Stimulated activated CD4-positive, alpha-beta T cell treated with anti-CD3 and anti-CD28 coated beads, Interleukin-4, amount 100 ng/mL, for 24 hours (primary cell): ENCODE results near the gene DCUN1D2.
"Not testable (repeated sequence)": the region's sequence is repeated elsewhere in the genome, so short reads cannot be mapped to it uniquely, and the experiment has no call there.

Experiments
- DNase-seq: peaks from one replicate; pipeline ENCODE4 v3.0.0-alpha.2; 2020

Gene DCUN1D2

DNA sequence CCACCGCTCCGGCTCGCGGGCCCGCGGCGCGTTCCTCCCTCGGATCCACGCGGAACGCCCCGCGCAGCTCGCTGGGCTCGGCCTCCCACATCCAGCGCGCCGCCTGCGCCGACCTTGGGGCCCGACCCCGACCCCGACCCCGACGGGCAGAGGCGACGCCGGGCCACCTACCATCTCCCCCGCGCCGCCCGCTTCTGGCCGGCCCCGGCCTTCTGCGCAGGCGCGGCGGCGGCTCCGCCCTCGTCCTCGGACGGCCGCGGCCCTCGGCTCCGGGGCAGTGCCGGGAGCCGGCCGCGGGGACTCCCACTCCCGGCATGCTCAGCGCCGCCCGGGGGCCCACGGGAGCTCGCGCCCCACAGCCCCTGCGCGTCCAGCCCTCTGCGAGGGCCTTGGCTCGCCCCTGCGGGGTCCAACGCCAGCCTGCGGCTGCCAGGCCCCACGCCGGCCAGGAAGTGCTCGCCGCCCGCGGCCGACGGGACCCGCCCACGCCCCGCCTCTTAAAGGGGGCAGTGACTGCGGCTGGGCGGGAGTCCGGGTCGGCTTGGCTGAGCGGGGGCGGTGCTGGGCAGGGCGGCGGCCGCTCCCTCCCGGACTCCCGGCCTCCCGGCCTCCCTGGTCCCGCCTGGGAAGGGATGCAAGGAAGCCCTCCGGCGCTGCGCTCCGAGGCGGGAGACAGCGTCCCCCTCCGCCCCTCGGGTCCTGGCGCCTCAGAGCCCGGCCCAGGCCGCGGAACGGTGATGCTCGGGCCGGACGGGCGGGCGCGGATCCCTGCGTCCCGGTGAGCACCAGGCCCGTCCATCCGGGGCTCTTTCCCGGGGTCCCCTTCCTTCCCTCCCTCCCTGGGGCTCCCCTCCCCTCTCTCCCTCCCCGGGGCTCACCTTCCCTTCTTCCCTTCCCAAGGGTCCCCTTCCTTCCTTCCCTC is at the start of gene DCUN1D2:
TSS of gene DCUN1D2 (minus strand) at position 216 of the 922 bp plus-strand sequence. CDS start at position 174, 42 bp downstream.
- peak; percentile 69 for DNase-seq

DNA sequence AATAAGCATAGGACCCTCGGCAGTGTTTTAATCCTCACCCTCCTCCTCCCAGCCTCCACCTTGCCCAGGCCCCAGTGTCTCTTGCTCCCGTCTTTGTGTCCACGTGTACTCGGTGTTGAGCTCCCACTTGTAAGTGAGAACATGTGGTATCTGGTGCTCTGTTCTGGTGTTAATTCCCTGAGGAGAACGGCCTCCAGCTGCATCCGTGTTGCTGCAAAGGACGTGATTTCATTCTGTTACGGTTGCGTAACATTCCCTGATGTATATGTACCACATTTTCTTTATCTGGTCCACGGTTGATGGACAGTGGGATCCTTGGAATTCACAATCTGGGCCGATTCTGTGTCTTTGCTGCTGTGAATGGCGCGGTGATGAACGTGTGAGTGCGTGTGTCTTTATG is 49.3 kb upstream of the DCUN1D2 start:
- no peak for DNase-seq

DNA sequence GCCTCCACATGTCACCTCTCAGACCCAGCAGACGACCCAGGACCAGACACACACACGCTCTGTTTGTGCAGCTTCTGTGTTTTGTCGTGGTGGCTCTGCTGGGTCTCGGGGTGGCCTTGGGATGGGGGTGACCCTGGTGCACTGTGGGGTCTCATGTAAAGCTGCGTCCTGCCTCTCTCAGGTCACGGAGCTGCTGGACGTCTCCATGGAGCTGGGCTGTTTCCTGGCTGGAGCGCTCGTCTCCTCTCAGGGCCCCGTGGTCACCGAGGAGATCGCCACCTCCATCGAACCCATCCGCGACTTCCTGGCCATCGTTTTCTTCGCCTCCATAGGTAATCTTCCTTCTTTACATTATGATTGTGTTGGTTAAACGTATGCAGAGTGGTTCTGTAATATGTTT is 48.7 kb upstream of the DCUN1D2 start:
- no peak for DNase-seq

DNA sequence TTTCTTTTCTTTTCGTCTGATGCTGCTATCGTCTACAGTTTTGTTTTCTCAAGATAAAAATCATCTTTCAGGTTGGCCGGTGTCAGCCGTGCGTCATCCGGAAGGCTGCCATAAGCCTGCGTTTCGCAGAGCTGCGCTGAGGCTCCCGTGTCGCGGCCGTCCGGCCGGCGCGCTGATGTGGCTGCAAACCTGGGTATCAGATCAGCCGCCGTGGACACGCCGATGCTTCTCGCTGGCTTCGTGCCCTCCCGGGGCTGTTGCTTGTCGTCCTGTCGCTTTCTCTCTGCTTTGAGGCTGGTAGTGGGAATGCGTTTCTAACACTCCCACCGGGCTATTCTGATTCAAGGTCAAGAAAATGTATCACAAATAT is 48.2 kb upstream of the DCUN1D2 start:
- no peak for DNase-seq

DNA sequence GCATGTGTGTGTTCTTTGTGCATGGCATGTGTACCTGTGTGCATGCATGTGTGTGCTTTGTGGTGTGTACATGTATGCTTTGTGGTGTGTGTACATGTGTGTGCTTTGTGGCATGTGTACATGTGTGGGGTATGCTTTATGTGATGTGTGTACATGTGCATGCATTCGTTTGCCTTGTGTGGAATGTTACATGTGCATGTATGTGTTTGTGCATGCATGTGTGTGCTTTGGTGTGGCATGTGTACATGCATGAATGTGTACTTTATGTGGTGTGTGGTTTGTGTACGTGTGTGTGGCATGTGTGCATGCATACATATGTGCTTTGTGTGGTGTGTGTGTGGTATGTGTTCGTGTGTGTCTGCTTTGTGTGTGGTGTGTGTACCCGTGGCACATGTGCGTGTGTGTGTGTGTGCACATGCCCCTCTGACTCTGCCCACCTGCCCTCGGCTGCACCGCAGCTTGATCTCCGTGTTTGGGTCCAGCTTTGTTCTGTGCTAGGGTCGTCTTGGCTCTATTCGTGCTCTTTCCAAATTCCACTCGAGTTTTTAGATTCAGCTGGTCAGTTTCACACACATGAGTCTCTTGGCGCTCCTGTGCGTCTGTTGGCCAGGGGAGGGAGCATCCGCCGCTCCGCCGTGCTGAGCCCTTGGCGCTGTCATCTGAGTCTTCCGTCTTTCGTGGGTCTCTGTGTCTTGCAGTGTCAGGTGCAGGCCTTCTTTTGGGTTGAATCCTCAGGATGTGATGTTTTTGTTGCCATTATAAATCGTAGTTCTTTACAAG is 47.6 kb upstream of the DCUN1D2 start:
- no peak for DNase-seq

DNA sequence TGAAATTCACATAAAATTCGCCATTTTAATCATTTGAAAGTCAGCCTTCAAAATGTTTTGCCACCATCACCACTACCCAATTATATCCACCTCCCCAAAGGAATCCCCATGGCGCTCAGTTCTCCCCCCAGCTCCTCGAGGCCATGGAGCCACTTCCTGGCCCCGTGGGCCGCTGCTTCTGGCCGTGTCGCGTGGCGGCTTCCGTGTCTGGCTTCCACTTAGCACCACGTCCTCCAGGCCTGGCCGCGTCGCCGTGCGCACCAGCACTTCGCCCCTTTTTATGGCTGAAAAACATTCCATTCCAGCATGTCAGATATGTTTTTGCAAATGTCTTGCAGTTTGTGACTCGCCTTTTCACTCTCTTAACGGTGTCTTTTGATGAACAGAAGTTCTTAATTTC is 46.7 kb upstream of the DCUN1D2 start:
- no peak for DNase-seq

DNA sequence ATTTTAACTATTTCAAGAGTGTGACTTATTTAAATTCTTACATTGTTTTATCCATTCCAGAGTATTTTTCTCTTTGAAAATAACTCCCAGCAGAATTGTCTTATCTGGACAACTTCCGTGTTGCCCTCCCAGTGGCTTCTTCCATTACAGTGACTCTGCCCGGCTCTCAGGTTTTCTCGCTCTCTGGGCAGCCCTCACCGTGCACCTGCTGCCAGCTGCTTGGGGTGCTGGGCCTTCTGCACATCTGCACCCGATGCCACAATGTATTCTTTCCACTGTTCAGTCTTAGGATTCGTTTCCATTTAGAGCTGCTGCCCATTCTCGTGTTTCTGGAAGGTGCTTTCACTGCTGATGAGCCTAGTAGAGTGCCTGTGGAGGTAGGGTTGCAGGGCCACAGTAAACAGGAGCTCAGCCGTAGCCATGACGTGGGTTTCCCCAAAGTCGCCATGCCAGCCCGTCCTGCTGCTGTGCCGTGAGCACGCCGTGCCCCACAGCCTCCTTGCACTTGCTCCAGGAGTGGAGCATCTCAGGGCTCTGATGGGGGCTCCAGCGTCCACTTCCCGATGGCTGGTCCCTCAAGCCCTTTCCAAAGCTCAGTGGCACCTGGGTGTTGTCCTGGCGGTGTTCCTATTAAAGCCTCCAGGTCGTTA is 46.1 kb upstream of the DCUN1D2 start:
- no peak for DNase-seq

DNA sequence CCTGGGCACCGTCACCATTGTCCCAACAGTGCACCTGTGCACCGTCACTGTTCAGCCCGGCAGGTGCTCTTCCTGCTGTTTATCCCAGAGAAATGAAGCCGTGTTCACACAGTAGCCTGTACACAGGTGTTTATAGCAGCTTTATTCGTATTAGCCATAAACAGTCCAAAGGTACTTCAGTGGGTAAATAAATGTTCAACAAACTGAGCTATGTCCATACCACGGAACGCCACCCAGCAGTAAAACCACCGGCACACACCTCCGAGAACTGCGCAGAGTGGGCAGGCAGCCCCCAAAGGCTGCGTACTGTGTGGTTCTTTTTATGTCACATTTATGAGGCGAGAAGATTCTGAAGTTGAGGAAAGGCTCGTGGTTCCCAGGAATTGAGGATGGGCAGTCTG is 44.9 kb upstream of the DCUN1D2 start:
- DNase-seq: no peak

DNA sequence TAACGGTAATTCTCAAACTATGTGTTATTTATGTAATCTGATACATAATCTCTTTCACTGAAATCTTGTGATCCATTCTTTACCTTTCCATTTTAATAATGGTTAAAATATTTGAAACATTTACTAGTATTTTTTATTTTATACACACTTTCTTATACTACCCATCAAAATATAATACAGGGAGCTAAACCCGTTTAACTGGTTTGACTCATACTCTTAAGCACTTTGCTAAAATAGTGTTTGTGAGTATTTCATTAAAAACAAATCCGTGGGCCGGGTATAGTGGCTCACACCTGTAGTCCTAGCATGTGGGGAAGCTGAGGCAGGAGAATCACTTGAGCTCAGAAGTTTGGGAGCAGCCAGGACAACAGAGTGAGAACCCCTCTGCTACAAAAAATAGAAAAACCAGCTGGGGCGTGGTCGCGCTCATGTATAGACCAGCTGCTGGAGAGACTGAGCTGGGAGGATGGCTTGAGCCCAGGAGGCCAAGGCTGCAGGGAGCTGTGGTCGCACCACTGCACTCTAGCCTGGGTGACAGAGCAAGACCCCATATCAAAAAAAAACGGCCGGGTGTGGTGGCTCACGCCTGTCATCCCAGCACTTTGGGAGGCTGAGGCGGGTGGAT is 43.8 kb upstream of the DCUN1D2 start:
- DNase-seq: no peak

DNA sequence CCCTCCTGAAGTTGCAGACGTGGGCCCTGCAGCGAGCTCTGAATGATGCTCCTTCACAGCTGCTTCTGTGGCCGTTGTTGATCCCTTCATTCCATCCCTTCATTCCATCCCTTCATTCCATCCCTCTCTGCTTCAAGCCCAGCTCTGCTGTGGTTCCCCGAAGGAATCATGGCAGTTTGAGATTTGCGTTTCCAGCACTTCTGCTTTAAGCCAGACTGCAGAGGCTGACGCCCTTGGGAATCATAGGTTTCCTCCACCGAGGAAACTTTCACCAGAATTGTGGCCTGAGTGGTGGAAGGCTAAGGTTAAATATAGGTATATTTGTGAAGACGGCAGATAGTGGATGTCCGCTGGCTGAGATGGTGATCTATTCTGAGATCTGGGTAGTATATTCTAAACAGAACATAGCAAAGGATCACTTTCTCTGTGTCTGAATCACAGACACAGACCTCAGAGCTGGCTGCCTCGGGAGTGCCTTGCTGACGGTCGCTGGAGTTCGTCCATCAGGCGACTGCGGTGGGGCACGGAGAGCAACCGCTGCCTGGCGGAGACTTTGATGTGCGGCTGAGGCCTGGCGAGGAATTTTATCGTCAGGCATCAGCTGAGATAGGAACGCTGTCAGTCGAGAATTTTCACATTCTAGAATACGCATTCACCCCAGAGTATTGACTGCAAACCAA is 42.8 kb upstream of the DCUN1D2 start:
- no peak for DNase-seq

DNA sequence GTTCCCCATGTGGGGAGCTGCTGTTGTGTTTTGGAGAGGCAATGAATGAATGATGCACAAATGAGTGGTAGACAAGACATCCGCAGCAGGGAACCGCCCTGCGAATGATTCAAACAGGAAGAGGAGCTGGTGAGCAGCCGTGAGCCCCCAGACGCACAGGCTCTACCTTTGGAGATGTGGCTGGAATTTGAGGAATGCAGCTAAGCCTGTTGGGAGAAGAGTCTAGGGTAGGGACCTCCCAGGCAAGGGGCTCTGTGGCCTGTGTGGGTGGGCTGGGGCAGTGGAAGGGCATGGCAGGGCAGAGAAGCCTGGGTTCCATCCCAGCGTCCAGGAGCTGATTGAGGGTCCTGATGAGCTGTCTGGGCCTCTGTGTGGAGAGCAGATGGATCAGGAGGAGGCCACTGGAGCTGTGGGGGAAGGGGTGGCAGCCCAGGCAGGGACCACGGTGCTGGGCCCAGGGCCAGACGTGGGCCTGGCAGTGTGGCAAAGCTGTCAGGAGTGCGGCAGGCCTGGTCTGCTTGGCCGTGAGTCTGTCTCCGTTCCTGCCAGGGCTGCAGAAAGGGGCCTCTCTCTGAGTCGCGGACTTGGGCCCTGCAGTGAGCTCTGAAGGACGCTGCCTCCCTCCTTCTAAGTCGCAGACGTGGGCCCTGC is 41.8 kb upstream of the DCUN1D2 start:
- no peak for DNase-seq

DNA sequence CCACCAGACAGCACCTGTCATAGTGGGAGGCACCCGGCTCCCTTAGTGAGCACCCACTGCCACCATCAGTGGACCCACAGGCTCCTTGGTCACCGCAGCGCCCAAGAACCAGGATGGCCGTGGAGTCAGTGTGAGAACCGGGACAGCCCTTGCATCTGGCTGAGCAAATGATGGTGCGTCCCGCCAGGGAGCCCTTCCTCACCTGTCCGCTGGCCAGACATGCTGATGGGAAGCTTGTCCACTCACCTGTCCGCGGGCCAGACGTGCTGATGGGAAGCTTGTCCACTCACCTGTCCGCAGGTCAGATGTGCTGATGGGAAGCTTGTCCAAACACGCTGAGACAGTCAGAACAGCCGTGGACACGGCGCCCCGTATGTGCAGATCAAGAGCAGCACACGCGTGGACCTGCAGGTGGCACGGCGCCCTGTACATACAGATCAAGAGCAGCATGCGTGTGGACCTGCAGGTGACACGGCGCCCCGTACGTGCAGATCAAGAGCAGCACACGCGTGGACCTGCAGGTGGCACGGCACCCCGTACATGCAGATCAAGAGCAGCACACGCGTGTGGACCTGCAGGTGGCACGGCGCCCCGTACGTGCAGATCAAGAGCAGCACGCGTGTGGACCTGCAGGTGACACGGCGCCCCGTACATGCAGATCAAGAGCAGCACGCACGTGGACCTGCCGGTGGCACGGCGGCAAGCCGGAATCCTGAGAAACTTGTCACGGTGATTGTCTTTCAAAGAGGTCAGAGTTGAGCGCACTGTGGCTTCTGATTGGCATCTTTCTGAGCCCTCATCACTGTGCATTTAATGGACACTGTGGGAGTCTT is 40.7 kb upstream of the DCUN1D2 start:
- DNase-seq: no peak

DNA sequence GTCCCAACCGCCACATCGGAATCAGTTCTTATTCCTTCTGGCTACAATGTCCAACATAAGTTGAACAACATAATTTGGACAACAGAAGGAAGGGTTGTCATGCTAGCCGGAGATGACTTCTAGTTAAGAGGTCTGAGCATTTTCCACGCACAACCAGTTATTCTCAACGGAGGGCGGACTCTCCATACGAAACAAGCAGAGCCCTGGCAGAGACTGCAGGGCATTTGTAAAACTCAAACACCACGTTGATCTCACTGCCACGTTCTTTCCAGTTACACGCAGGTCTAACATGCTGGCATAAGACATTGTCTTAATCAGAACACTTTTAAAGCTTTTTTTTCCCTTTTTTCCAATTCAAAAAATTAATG is 38.3 kb upstream of the DCUN1D2 start:
- no peak for DNase-seq

DNA sequence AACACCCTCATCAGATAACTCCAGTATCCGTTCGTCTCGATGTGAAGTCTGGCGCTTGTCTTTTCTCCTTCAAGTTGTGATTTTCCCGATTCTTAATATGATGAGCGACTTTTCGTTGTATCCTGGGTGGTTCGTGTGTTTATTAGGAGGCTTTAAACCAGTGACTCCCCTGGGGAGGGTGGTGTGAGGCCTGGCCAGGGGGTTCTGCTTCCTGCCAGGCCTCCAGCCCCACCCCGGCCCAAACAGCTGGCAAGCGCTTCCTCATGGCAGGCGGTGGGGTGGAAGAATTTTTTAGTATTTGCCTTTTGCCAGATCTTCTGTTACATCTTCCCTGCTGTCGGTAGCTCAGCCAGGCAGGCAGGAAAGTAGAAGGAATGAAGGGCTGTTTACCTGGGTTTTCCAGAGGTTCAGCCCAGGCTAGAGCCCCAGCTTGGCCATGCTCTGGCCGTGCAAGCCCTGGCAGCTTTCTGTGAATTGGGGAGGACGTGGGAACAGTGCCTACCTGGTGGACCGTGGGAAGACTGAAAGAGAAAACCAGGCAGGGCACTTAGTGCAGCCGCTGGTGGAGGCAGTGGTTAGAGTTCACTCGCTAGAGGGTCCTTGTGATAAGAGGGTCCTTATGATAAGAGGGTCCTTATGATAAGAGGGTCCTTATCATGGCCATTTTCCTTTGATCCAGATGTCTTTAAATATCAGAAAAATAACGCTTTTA is 37.7 kb upstream of the DCUN1D2 start:
- no peak for DNase-seq

DNA sequence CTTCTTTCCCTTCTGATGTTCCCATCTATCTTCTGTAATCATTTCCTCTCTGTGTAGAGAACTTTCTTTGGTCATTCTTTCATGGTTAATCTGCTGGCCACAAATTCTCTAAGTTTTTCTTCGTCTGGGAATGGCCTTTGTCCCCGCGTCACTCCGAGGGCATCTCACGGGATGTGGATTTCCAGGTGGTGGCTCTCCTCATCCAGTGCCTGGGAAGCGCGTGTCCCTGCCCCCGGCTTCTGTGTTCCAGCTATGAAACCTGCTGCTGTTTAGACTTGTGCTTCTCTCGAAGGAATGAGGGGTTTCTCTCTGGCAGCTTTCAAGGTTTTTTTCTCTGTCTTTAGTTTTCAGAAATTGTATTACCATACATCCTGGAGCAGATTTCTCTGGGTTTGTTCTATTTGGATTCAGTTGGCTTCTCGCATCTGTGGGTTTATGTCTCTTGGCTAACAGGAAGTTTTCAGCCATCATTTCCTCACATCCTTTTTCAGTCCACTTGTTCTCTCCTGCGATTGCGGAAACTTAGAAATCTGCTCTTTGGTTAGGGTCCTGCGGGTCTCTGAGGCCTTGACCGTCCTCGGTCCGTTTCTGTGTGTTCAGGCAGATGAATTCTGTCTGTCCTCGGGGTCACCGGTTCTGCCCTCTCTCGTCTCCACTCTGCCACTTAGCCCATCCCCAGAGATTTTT is 36.9 kb upstream of the DCUN1D2 start:
- DNase-seq: no peak

DNA sequence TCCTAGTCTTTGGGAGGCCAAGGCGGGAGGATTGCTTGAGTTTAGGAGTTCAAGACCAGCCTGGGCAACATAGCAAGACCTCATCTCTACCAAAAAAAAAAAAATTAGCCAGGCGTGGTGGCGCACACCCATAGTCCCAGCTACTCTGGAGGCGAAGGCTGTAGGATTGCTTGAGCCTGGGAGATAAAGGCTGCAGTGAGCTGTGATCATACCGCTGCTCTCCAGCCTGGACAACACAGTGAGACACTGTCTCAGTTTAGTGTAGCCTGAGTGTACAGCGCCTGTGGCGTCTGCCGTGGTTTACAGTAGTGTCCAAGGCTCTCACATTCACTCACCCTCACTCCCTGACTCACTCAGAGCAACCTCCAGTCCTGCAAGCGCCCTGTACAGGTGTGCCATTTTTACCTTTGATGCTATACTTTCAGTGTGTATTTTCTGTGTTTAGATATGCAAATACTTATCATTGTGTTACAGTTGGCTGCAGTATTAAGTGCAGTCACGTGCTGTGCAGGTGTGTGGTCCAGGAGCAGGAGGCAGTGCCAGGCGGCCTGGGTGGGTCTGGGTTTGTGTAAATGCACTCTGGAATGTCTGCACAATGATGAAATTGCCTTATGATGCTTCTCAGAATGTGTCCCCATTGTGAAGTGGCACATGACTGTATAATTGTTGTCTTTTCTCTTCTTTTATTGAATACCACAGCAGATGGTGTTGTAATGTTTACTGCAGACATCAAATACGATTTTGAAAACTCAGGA is 36.1 kb upstream of the DCUN1D2 start:
- no peak for DNase-seq

DNA sequence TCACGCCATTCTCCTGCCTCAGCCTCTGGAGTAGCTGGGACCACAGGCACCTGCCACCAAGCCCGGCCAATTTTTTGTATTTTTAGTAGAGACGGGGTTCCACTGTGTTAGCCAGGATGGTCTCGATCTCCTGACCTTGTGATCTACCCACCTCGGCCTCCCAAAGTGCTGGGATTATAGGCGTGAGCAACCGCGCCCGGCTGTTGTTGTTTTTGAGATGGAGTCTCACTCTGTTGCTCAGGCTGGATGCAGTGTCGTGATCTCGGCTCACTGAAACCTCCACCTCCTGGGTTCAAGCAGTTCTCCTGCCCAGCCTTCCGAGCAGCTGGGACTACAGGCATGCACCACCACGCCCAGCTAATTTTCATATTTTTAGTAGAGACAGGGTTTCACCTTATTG is 31.9 kb upstream of the DCUN1D2 start:
- not testable (repeated sequence) for DNase-seq

DNA sequence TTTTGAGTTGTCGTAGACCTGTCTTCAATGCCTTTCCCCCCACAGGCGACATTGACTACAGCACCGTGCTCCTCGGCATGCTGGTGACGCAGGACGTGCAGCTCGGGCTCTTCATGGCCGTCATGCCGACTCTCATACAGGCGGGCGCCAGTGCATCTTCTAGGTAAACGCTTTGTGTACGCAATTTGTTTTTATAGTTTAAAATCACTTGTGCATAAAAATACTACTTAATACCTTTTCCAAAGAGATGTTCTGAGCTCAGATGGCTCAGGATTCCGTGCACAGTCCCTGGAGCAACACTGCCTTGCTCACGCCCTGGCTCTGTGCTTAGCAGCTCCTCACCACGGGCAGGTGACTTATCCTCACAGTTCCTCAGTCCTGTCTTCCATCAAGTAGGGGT is 30.1 kb upstream of the DCUN1D2 start:
- DNase-seq: no peak

DNA sequence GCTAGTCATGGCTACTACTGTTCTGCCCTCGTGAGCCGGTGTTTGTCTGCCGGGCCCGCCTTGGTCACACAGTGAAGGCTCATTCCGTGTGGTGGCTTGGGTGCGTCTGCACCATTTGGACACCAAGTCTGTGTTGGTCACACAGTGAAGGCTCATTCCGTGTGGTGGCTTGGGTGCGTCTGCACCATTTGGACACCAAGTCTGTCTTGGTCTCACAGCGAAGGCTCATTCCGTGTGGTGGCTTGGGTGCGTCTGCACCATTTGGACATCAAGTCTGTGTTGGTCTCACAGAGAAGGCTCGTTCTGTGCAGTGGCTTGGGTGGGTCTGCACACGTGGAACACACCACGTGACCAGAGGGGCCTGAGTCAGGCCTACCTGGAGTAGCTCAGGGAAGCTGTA is 29.0 kb upstream of the DCUN1D2 start:
- DNase-seq: no peak
